ENCODE measurements around the gene C5AR1.
"Not testable (repeated sequence)": the region's sequence is repeated elsewhere in the genome, so short reads cannot be mapped to it uniquely, and the experiment has no call there.

The C5AR1 gene

GRCh38 chr19:47309608-47310007, at the start of gene C5AR1:
Gene C5AR1 (plus strand): TSS chr19:47309861. CDS start chr19:47309896, 35 bp downstream.
- H3K4me3 ChIP-seq (ENCODE audit: low read depth, low read length), result no peak within 1 kb of the TSS
- DNase-seq (ENCODE audit: low read depth, low spot score), result no peak
- in situ Hi-C loops (cut with HindIII; ENCODE audit: low sequenced_read_pairs), result no loop called here
- TF ChIP-seq, protein P1, sequence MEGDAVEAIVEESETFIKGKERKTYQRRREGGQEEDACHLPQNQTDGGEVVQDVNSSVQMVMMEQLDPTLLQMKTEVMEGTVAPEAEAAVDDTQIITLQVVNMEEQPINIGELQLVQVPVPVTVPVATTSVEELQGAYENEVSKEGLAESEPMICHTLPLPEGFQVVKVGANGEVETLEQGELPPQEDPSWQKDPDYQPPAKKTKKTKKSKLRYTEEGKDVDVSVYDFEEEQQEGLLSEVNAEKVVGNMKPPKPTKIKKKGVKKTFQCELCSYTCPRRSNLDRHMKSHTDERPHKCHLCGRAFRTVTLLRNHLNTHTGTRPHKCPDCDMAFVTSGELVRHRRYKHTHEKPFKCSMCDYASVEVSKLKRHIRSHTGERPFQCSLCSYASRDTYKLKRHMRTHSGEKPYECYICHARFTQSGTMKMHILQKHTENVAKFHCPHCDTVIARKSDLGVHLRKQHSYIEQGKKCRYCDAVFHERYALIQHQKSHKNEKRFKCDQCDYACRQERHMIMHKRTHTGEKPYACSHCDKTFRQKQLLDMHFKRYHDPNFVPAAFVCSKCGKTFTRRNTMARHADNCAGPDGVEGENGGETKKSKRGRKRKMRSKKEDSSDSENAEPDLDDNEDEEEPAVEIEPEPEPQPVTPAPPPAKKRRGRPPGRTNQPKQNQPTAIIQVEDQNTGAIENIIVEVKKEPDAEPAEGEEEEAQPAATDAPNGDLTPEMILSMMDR (IDR thresholded peaks at IDR 0.05; ENCODE audit: low read depth, low read length), result no peak

GRCh38 chr19:47260476-47260875, 49.2 kb upstream of the C5AR1 start:
- TF ChIP-seq, protein P1 (IDR thresholded peaks at IDR 0.05; ENCODE audit: low read depth, low read length), result no peak
- no peak for DNase-seq (ENCODE audit: low read depth, low spot score)
- in situ Hi-C loops (cut with HindIII; ENCODE audit: low sequenced_read_pairs), result no loop called here
- no peak overlapping the region for H3K4me3 ChIP-seq (ENCODE audit: low read depth, low read length)

- DNase-seq (ENCODE audit: low read depth, low spot score); in situ Hi-C loops (cut with HindIII; ENCODE audit: low sequenced_read_pairs); H3K4me3 ChIP-seq (ENCODE audit: low read depth, low read length): not testable (repeated sequence)
Measured at GRCh38 chr19:47261946-47262793, 47.5 kb upstream of the C5AR1 start.

DNA sequence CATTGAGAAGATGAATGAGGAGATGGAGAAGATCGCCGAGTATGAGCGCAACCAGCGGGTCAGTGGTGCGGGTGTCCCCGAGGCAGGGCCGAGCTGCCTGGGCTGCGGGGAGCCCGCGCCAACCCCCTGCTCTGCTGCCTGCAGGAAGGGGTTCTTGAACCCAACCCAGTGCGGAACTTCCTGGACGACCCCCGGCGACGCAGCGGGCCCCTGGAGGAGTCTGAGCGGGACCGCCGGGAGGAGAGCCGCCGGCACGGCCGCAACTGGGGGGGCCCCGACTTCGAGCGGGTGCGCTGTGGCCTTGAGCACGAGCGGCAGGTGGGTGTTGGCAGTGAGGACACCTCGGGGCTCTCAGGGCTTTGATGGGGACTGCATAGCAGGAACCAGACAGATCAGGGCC, 45.0 kb upstream of the C5AR1 start:
- no peak overlapping the region for H3K4me3 ChIP-seq (ENCODE audit: low read depth, low read length)
- TF ChIP-seq, protein P1 (IDR thresholded peaks at IDR 0.05; ENCODE audit: low read depth, low read length), result no peak

DNA sequence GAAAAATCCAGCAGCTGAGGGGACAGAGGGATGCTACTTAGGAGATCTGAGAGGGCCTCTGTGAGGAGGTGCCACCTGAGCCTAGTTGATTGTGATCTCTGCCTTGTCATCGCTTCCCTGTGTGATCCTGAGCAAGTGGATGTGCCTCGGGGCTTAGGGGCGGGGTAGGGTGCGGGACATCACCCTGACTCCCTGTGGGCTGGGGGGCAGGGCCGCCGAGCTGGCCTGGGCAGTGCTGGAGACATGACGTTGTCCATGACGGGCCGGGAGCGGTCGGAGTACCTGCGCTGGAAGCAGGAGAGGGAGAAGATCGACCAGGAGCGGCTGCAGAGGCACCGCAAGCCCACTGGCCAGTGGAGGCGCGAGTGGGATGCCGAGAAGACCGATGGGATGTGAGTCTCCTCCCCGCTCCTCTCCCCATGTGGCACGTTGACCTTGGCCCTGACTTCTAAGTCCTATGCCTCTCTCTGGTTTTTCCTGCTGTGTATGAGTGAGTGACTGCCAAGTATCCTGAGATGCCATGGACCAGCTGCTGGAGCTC, 43.2 kb upstream of the C5AR1 start:
- no peak overlapping the region for H3K4me3 ChIP-seq (ENCODE audit: low read depth, low read length)
- TF ChIP-seq, protein P1 (IDR thresholded peaks at IDR 0.05; ENCODE audit: low read depth, low read length), result no peak
- DNase-seq (ENCODE audit: low read depth, low spot score), result no peak
- in situ Hi-C loops (cut with HindIII; ENCODE audit: low sequenced_read_pairs), result no loop called here

More for the DNA sequence above, 45.0 kb upstream of the C5AR1 start:
- no peak for DNase-seq (ENCODE audit: low read depth, low spot score)
- in situ Hi-C loops (cut with HindIII; ENCODE audit: low sequenced_read_pairs), result no loop called here

DNA sequence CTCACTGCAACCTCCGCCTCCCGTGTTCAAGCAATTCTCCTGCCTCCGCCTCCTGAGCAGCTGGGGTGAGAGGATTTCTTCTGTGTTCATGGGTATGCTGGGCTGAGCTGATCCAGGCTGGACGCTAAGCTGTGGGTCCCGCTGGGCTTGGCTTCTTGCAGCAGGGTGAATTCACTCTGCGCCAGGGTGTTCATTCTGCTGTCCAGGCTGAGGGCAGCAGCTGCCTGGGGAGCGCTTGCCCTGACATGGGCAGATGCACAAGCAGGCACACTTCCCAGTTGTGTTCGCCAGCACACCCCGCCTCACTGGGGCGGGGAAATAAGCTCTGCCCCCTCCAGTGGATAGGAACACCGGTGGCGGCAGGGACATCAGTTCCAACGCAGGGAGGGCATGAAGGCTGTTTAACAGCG, 42.3 kb upstream of the C5AR1 start:
- H3K4me3 ChIP-seq (ENCODE audit: low read depth, low read length), result no peak overlapping the region
- DNase-seq (ENCODE audit: low read depth, low spot score), result no peak
- TF ChIP-seq, protein P1 (IDR thresholded peaks at IDR 0.05; ENCODE audit: low read depth, low read length), result no peak
- in situ Hi-C loops (cut with HindIII; ENCODE audit: low sequenced_read_pairs), result no loop called here

GRCh38 chr19:47268028-47268427, 41.6 kb upstream of the C5AR1 start:
- DNase-seq (ENCODE audit: low read depth, low spot score), result no peak
- no peak overlapping the region for H3K4me3 ChIP-seq (ENCODE audit: low read depth, low read length)
- in situ Hi-C loops (cut with HindIII; ENCODE audit: low sequenced_read_pairs), result no loop called here
- TF ChIP-seq, protein P1 (IDR thresholded peaks at IDR 0.05; ENCODE audit: low read depth, low read length), result no peak

All from astrocyte of the spinal cord (primary cell).